ENCODE measurements around the gene CYBRD1.

DNA sequence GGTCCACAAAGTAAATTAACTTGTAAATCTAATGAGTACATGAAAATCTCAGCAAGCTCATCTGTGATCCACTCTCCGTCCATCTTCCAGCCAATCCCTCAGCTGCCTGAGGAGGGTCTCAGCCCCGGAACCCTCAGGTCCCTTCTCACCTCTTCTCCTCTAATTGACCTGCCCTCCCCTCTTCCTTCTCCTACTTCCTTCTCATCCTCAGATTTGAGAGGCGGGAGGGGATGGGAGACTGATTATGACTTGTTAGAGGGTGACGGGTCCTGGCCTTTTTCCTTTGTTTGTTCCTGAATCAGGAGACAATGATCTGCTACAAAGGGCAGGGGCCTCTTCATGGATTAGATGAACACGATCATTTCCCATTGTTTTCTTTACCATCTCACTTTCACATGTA lies 80.1 kb downstream of the CYBRD1 start:
- TF ChIP-seq, protein P1, sequence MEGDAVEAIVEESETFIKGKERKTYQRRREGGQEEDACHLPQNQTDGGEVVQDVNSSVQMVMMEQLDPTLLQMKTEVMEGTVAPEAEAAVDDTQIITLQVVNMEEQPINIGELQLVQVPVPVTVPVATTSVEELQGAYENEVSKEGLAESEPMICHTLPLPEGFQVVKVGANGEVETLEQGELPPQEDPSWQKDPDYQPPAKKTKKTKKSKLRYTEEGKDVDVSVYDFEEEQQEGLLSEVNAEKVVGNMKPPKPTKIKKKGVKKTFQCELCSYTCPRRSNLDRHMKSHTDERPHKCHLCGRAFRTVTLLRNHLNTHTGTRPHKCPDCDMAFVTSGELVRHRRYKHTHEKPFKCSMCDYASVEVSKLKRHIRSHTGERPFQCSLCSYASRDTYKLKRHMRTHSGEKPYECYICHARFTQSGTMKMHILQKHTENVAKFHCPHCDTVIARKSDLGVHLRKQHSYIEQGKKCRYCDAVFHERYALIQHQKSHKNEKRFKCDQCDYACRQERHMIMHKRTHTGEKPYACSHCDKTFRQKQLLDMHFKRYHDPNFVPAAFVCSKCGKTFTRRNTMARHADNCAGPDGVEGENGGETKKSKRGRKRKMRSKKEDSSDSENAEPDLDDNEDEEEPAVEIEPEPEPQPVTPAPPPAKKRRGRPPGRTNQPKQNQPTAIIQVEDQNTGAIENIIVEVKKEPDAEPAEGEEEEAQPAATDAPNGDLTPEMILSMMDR (IDR thresholded peaks at IDR 0.05): no peak
- no peak for TF ChIP-seq ZNF416 (CRISPR knock-in tag; IDR thresholded peaks at IDR 0.05)
- no peak for TF ChIP-seq ZNF396 (CRISPR knock-in tag; IDR thresholded peaks at IDR 0.05; ENCODE audit: borderline replicate concordance)
- TF ChIP-seq, protein P2, sequence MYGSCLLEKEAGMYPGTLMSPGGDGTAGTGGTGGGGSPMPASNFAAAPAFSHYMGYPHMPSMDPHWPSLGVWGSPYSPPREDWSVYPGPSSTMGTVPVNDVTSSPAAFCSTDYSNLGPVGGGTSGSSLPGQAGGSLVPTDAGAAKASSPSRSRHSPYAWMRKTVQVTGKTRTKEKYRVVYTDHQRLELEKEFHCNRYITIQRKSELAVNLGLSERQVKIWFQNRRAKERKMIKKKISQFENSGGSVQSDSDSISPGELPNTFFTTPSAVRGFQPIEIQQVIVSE (CRISPR knock-in tag; IDR thresholded peaks at IDR 0.05; ENCODE audit: borderline replicate concordance): no peak
- no peak for TF ChIP-seq CREB1 (CRISPR knock-in tag; IDR thresholded peaks at IDR 0.05)
- TF ChIP-seq NR2C2 (CRISPR knock-in tag; IDR thresholded peaks at IDR 0.05): no peak

Data from WTC11 (cell line).